Activated naive CD4-positive, alpha-beta T cell treated with anti-CD3 and anti-CD28 coated beads, Interleukin-2, amount 50 U/mL, for 24 hours (primary cell): ENCODE data around the gene VPS35L.
A peak's percentile ranks its signal among the peaks of the same experiment; 100 is the strongest.

ENCODE experiments used
- H3K27ac Mint-ChIP-seq: one replicate; pipeline ENCODE4 v1.8.0; 2021; ENCODE audit warnings: mild to moderate bottlenecking, mixed read lengths
- H3K27me3 Mint-ChIP-seq: one replicate; pipeline ENCODE4 v1.8.0; 2021; ENCODE audit warnings: mixed read lengths
- H3K36me3 Mint-ChIP-seq: one replicate; pipeline ENCODE4 v1.8.0; 2021; ENCODE audit warnings: mixed read lengths
- H3K4me1 Mint-ChIP-seq: one replicate; pipeline ENCODE4 v1.8.0; 2021; ENCODE audit warnings: mixed read lengths
- H3K4me3 Mint-ChIP-seq: one replicate; pipeline ENCODE4 v1.8.0; 2021; ENCODE audit warnings: mild to moderate bottlenecking, mixed read lengths
- H3K9me3 Mint-ChIP-seq: one replicate; pipeline ENCODE4 v1.8.0; 2021; ENCODE audit warnings: mixed read lengths

VPS35L gene

DNA sequence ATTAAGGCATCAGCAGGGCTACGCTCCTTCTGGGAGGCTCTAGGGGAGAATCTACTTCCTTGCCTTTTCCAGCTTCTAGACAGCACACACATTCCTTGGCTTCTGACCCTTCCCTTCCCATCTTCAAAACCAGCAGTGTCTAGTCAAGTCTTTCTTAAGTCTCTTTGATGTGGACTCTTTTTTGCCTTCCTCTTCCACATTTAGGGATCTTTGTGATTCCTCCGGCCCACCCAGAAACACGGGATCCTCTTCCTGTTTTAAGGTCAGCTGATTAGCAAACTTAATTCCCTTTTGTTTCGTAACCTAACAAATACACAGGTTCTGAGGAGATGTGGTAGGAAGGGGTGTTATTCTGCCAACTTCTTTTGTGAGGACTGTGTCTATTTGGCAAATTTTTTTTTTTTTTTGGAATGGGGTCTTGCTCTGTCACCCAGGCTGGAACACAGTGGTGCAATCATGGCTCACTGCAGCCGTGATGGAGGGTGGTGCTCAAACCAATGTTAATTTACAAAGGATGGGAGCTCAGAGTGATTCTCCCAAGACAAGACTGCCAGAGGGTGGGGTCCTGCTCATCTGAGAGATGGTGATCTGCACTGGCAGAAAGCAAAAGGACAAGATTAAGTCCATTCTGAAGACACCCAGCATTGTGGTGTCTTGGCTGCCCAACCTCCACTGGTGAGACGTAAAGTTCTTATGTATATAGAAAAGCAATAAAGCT is 147.8 kb downstream of the VPS35L start:
- Mint-ChIP-seq H3K27me3 (no peaks in the 10 kb centered on the region), H3K27ac (no peak overlapping the region), H3K4me1 (peaks cover 26% of the 10 kb centered on the region), H3K9me3 (no peaks in the 10 kb centered on the region), H3K4me3 (no peak overlapping the region), H3K36me3 (peaks cover 15% of the 10 kb centered on the region)

DNA sequence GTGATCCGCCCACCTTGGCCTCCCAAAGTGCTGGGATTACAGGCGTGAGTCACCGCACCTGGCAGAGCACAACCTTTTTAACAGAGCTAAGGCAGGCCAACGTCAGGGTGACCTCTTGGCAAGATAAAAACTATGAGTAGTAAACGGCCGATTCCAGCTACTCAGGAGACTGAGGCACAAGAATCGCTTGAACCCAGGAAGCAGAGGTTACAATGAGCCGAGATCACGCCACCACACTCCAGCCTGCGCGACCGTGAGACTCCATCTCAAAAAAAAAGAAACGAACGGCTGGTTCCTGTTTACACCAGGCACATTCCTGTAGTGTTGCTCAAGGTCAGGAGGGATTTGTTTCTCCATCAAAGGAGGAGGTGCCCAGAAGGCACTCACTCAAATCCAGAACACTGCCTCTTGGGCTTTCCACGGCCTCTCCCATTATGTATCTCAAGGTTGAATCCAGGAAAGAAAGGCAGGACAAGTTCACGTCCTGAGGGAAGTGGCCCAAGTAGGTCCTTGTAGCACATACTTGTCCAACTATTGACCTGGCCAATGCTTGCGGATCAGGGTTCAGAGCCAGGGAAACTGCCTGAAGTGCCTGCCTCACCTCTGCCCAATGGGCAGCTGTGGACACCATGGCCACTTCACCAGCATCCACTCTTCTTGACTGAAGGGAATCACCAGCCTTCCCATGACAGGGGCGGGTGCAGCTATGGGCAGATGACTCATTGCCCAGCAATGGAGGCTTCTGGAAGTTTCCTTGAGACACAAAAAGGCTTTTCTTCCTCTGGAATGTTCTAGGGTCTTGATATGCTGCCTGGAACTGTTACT is 149.0 kb downstream of the VPS35L start:
- Mint-ChIP-seq H3K4me3 (no peak overlapping the region), H3K36me3 (peaks cover 11% of the 10 kb centered on the region), H3K9me3 (no peaks in the 10 kb centered on the region), H3K4me1 (peaks cover 14% of the 10 kb centered on the region), H3K27me3 (no peaks in the 10 kb centered on the region), H3K27ac (no peak overlapping the region)

DNA sequence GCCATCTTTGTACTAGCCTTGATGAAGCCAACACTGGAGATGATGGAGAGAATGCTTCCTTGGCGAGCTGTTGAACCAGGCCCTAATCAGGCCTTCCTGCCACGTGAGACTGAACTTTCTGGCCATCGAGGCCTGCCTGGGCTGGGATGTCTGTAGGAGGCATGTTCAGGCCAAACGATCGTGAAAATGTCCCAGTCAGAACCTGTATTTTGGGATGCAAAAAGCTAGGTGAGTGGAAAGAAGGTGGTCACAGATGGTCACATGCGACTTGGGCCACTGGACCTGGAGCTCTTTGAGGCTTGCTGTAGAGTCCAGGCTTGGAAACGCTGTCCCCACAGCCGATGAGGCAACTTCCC is 149.6 kb downstream of the VPS35L start:
- no peak overlapping the region for H3K27ac Mint-ChIP-seq
- no peaks in the 10 kb centered on the region for H3K27me3 Mint-ChIP-seq
- H3K36me3 Mint-ChIP-seq = peaks cover 10% of the 10 kb centered on the region
- no peak overlapping the region for H3K4me3 Mint-ChIP-seq
- H3K9me3 Mint-ChIP-seq = no peaks in the 10 kb centered on the region
- H3K4me1 Mint-ChIP-seq = peaks cover 14% of the 10 kb centered on the region

GRCh38 chr16:19705843-19706242 is 150.3 kb downstream of the VPS35L start:
- Mint-ChIP-seq H3K27ac (no peak overlapping the region), H3K4me3 (no peak overlapping the region), H3K4me1 (peaks cover 7% of the 10 kb centered on the region), H3K36me3 (peaks cover 9% of the 10 kb centered on the region), H3K9me3 (no peaks in the 10 kb centered on the region), H3K27me3 (no peaks in the 10 kb centered on the region)

DNA sequence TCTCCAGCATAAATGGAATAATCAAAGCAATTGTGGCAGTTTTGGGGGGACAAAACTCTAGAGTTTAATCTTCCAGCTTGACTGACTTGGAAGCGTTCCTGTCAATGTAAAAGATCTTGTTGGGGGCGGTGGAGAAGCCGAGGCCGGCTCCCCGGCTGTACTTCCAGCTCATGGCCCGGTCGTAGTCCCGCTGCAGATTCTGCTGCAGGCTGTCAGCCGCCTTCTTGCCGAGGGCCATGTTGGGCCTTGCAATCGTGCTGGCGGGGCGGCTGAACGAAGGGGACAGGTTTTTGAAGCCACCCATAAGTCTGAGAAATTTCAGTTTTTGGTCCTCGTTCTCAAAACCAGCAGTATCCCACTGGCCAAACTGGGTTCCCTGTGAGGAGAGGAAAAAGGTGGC is 151.3 kb downstream of the VPS35L start:
- Mint-ChIP-seq H3K4me3 (no peak overlapping the region), H3K27ac (no peak overlapping the region), H3K9me3 (no peaks in the 10 kb centered on the region), H3K4me1 (peaks cover 10% of the 10 kb centered on the region), H3K36me3 (peaks cover 7% of the 10 kb centered on the region), H3K27me3 (no peaks in the 10 kb centered on the region)

DNA sequence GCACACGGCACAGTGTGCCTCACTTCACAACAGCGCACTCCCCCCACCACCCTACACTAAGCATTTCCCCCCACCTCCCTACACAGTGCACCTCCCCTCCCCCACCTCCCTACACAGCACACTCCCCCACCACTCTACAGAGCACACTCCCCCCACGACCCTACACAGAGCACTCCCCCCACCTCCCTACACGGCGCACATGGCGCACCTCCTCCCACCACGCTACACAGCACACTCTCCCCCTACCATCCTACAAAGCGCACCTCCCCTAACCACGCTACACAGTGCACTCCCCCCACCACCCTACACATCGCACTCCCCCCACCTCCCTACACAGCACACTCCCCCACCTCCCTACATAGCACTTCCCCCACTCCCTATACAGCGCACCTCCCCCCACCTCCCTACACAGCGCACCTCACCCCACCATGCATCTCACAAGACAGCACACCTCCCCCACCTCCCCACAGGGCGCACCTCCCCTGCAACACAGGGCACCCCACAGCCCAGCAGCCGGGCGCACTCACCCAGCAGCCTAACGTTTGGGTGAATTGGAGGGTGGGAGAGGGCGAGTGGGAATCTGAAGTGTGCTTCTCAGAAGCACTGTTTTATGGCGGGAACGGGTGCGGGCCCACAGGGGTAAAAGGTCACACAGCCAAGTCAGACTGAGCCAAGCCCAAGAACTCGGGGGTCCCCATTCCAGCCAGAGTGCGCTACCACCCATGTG is 152.2 kb downstream of the VPS35L start:
- Mint-ChIP-seq H3K27ac (no peak overlapping the region), H3K27me3 (no peaks in the 10 kb centered on the region), H3K36me3 (peaks cover 4% of the 10 kb centered on the region), H3K4me3 (no peak overlapping the region), H3K4me1 (peaks cover 12% of the 10 kb centered on the region), H3K9me3 (no peaks in the 10 kb centered on the region)

- H3K27ac Mint-ChIP-seq = no peak overlapping the region
- H3K4me3 Mint-ChIP-seq = no peak overlapping the region
- peaks cover 12% of the 10 kb centered on the region for H3K4me1 Mint-ChIP-seq
- peaks cover 4% of the 10 kb centered on the region for H3K36me3 Mint-ChIP-seq
- no peaks in the 10 kb centered on the region for H3K9me3 Mint-ChIP-seq
- H3K27me3 Mint-ChIP-seq = no peaks in the 10 kb centered on the region
Observed at GRCh38 chr16:19708296-19709205, 153.0 kb downstream of the VPS35L start.

- Mint-ChIP-seq H3K36me3 (peaks cover 11% of the 10 kb centered on the region), H3K4me3 (no peak overlapping the region), H3K4me1 (peaks cover 19% of the 10 kb centered on the region), H3K27ac (peak overlapping the region; percentile 4), H3K9me3 (no peaks in the 10 kb centered on the region), H3K27me3 (no peaks in the 10 kb centered on the region)
Observed at GRCh38 chr16:19709381-19710136, 154.1 kb downstream of the VPS35L start.

DNA sequence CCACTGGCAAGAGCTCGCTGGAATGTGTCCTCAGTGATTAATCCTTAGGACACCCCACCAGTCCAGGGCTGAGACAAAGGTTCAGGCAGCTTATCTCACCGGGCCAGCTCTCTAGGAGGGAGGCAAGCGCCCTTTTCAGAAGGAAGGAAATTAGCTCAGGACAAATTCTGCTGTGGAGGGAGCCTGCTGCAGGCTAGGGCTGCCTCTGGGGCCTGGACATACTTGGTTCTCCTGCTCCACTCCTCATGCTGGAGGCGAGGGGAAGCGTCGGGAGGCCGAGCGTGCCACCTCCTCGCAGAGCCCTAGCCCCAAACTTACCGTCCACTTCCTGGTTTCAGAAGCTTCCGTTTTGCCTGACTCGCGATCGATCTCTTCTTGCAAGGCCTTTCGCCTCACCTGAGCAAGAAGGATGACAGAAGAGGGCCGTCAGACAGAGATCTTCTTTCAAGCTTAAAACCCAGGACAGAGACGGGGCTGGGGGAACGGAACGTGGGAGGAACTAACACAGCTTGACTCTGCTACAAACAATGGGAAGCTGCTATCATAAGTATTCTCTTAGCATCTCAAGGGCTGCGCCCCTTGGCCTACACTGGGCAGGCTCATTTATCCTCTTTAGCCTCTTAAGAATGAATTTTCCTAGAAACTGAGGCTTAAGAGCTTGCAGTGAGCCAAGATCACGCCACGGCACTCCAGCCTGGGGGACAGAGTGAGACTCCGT is 154.8 kb downstream of the VPS35L start:
- H3K4me3 Mint-ChIP-seq = no peak overlapping the region
- H3K9me3 Mint-ChIP-seq = no peaks in the 10 kb centered on the region
- peaks cover 24% of the 10 kb centered on the region for H3K4me1 Mint-ChIP-seq
- H3K27ac Mint-ChIP-seq = no peak overlapping the region
- peaks cover 14% of the 10 kb centered on the region for H3K36me3 Mint-ChIP-seq
- H3K27me3 Mint-ChIP-seq = no peaks in the 10 kb centered on the region

GRCh38 chr16:19710991-19711545 is 155.6 kb downstream of the VPS35L start:
- peaks cover 31% of the 10 kb centered on the region for H3K4me1 Mint-ChIP-seq
- H3K36me3 Mint-ChIP-seq = peaks cover 10% of the 10 kb centered on the region
- no peaks in the 10 kb centered on the region for H3K27me3 Mint-ChIP-seq
- H3K4me3 Mint-ChIP-seq = no peak overlapping the region
- H3K9me3 Mint-ChIP-seq = no peaks in the 10 kb centered on the region
- no peak overlapping the region for H3K27ac Mint-ChIP-seq

DNA sequence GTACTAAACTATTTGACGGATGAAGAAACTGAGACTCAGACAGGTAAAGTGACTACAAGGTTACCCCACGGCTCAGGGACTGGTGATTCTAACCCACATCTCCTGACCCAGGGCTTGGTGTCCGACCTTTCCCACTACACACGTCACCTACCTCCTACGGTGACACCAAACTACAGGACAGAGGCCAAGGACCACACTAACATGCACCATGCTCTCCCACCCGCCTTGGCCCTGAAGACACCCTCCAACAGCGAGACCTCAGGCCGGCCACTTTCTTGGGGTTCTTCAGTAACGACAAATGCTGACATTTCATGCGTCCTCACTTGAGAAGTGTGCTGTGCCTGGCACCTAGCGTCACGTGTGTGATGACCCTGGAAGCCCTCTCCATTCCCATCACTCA is 156.1 kb downstream of the VPS35L start:
- H3K36me3 Mint-ChIP-seq = peaks cover 10% of the 10 kb centered on the region
- peak overlapping the region; percentile 9 for H3K27ac Mint-ChIP-seq
- H3K27me3 Mint-ChIP-seq = no peaks in the 10 kb centered on the region
- H3K4me1 Mint-ChIP-seq = peaks cover 37% of the 10 kb centered on the region
- no peak overlapping the region for H3K4me3 Mint-ChIP-seq
- H3K9me3 Mint-ChIP-seq = no peaks in the 10 kb centered on the region

- H3K4me1 Mint-ChIP-seq = peaks cover 41% of the 10 kb centered on the region
- no peak overlapping the region for H3K4me3 Mint-ChIP-seq
- H3K9me3 Mint-ChIP-seq = no peaks in the 10 kb centered on the region
- H3K27me3 Mint-ChIP-seq = no peaks in the 10 kb centered on the region
- H3K27ac Mint-ChIP-seq = no peak overlapping the region
- H3K36me3 Mint-ChIP-seq = peaks cover 10% of the 10 kb centered on the region
Observed at GRCh38 chr16:19712418-19713058, 157.0 kb downstream of the VPS35L start.

GRCh38 chr16:19713697-19714096 is 158.2 kb downstream of the VPS35L start:
- peaks cover 10% of the 10 kb centered on the region for H3K36me3 Mint-ChIP-seq
- peaks cover 41% of the 10 kb centered on the region for H3K4me1 Mint-ChIP-seq
- no peak overlapping the region for H3K4me3 Mint-ChIP-seq
- H3K27me3 Mint-ChIP-seq = no peaks in the 10 kb centered on the region
- no peaks in the 10 kb centered on the region for H3K9me3 Mint-ChIP-seq
- no peak overlapping the region for H3K27ac Mint-ChIP-seq
